ENCODE results near the gene PPP3CB. TPM values are rescaled to one million over a fixed set of nuclear protein-coding genes. Genes with fewer than 3 reads are reported as not detected.
A peak's percentile ranks its signal among the peaks of the same experiment; 100 is the strongest.

PPP3CB gene
- total RNA-seq, 1 donor from 2014 or later = 7.9 TPM

DNA sequence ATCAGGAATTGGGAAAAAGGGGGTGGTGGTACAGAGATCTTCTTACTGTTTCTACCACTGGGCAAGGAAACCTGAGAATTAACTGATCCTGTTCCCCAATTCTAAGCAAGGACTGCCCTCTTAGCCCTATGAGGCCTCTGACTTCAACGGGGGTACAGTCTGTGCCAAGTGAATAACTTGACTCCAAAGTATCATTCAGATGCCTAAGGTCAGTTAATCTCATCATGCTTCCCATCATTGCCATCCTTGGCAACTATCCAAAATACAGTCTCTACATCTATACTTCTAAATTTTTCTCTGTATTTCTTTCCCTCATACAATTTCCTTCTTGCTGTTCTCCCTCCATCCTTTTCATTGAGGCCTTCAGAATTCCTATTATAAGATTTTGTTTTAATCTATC, 10.5 kb downstream of the PPP3CB start:
- no peak for DNase-seq (ENCODE audit: low read depth in 2 of 2)

- DNase-seq (ENCODE audit: low read depth in 2 of 2) = peak in 1 of 2 donors; percentile 49
Measured at GRCh38 chr10:73480158-73480557, 15.7 kb downstream of the PPP3CB start.

- no peak for DNase-seq (ENCODE audit: low read depth in 2 of 2)
Measured at GRCh38 chr10:73478636-73479035, 17.2 kb downstream of the PPP3CB start.

GRCh38 chr10:73471226-73471625, 24.6 kb downstream of the PPP3CB start:
- no peak for DNase-seq (ENCODE audit: low read depth in 2 of 2)

GRCh38 chr10:73469579-73469978, 26.2 kb downstream of the PPP3CB start:
- no peak for DNase-seq (ENCODE audit: low read depth in 2 of 2)

GRCh38 chr10:73467206-73467605, 28.6 kb downstream of the PPP3CB start:
- DNase-seq (ENCODE audit: low read depth in 2 of 2) = no peak

DNA sequence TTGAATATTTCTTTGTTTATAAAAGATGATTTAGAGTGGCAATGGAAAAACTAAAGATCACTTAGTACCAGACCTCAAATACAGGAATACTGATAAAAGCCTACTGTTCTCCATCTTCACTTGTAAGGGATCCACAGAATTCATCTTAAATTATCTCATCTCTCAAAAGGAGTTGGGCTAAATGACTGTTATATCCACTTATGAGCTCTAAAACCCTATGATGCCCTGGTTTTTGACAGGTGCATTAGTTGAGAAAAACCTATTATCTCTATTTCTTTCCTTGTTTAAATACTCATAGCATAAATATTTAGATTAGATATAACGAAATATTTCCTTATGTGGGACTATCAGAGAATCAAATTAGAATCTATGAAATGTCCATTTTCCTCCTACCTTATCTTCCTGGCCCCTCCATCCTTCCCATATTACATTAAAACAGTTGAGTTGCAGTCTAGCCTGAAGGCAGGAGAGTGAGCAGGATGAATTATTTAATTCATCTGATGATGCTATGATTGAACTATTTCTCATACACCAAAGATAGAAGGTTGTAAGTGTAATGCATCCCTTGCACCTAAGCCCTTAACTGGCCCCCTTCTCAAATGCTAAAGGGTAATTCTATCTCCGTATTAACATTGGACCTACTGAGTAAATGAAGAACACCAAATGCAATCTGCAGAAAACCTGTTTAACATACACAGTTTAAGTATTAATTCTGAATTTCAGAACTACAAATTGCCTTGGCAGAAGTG, 29.7 kb downstream of the PPP3CB start:
- no peak for DNase-seq (ENCODE audit: low read depth in 2 of 2)

GRCh38 chr10:73460897-73461296, 34.9 kb downstream of the PPP3CB start:
- no peak for DNase-seq (ENCODE audit: low read depth in 2 of 2)

GRCh38 chr10:73459683-73460314, 36.0 kb downstream of the PPP3CB start:
- DNase-seq (ENCODE audit: low read depth in 2 of 2) = no peak

- DNase-seq (ENCODE audit: low read depth in 2 of 2) = no peak
Measured at GRCh38 chr10:73456187-73456890, 39.5 kb downstream of the PPP3CB start.

DNA sequence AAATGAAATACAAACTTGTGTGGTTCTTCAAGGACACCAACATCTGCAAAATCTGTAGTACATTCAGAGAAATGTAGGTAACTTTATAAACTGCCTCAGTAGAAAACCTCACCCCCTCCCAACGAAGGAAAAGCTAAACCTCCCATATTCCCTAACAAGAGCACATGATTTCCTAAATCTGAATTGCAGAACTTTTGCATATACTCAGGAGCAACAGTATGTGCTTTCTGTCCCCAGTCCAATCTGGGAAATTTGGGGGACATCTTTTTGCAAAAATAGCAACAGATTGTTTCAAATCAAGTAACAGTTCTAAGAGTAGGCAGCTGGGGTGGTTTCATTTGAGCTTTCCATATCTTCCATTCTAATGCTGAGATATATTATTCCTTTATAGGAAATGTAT, 46.7 kb downstream of the PPP3CB start:
- DNase-seq (ENCODE audit: low read depth in 2 of 2) = no peak

DNA sequence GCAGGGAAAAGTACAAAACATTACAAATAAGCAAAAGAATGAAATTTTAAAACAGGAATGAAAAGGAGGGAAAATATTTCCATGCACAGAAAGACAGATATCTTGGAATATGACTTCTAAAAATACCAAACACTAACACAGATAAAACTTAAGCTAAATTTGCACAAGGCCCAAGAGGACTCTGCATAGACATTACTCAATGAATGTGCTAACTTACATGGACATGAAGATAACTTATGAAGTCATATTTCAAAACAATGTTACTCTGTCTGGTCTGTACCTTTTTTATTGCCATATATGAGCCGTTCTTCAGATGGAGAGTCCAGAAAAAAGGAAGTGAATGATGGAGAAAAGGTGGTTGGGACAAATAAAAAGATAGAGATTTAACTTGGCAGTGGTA, 47.4 kb downstream of the PPP3CB start:
- no peak for DNase-seq (ENCODE audit: low read depth in 2 of 2)

GRCh38 chr10:73446926-73447325, 48.9 kb downstream of the PPP3CB start:
- no peak for DNase-seq (ENCODE audit: low read depth in 2 of 2)

GRCh38 chr10:73444457-73444856, 51.4 kb downstream of the PPP3CB start:
- DNase-seq (ENCODE audit: low read depth in 2 of 2) = no peak

GRCh38 chr10:73439605-73440312, 56.1 kb downstream of the PPP3CB start:
- DNase-seq (ENCODE audit: low read depth in 2 of 2) = peak in 1 of 2 donors; percentile 28

DNA sequence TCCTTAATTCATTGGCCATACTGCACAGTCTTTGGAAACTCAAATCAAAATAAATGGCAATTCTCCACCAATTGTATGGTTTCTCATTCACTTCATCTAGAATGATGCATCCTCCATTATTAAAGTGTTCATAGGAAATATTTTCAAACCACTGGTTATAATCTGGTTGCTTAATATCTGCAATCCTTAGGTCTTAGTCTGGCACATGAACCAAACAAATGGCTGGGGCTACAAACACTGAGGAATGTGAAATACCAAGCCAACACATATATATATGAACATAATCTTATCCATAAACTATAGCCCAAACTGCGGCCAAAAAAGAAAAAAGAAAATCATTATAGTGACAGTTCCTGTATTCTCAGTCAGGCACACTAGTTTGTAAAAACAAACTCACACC, 56.8 kb downstream of the PPP3CB start:
- no peak for DNase-seq (ENCODE audit: low read depth in 2 of 2)

DNA sequence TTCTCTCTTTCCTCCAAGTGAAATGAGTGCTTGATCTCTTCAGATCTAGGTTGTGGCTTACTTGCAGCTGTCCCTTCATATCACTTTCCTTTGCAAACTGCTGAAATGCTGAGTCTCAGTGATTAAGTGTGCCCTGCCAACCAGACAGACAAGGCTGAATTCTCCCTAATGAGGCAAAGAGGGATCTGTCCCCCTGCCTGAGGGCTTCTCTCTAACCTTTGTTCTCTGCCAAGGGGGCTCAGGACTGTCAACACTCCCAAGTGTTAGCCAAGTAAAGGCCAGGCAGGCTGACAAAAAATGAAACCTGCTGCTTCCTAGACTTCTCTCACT, 62.3 kb downstream of the PPP3CB start, which contains the start of gene MSS51:
Gene MSS51, minus strand, starts transcription at position 24 of the 330 bp plus-strand sequence. CDS start 5,277 bp downstream, outside the sequence.
- no peak for DNase-seq (ENCODE audit: low read depth in 2 of 2)

- DNase-seq (ENCODE audit: low read depth in 2 of 2) = no peak
Measured at GRCh38 chr10:73432646-73433537, 62.9 kb downstream of the PPP3CB start.

DNA sequence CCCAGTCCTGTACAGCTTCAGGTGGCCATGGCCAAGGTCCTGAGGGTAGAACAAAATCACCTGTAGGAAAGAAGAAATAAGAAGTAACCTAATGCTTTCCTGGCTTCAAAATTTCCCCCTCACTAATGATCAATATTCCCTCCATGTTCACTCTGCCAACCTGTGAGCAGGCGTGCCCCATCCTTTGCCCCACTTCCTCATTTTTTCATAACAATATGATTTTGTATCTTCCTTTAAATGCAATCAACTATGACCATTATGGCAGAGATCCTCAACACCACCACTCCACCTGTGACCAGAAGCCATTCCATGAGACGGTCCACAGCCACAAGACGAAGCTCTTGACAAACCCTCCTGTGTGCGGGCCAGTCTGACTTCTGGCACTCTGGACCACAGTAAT, 69.5 kb downstream of the PPP3CB start:
- DNase-seq (ENCODE audit: low read depth in 2 of 2) = no peak

DNA sequence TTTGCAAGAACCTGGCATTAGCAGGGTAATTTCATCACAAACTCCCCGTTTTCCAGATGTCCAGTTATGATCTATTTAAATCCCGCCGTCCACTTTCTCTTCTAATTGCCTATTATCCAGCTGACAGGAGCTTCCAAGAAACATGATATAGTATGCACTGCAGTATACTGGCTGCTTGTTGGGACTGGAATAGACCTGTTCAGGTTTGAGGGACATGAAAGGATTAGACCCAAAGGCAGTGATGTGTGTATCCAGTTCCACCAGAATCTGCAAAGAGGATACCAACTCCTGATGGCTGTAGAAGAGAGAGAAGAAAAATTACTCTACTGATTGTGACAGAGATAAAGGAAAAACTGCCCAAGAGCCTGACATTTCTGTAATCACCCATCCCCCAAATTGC, 71.3 kb downstream of the PPP3CB start:
- DNase-seq (ENCODE audit: low read depth in 2 of 2) = no peak

DNA sequence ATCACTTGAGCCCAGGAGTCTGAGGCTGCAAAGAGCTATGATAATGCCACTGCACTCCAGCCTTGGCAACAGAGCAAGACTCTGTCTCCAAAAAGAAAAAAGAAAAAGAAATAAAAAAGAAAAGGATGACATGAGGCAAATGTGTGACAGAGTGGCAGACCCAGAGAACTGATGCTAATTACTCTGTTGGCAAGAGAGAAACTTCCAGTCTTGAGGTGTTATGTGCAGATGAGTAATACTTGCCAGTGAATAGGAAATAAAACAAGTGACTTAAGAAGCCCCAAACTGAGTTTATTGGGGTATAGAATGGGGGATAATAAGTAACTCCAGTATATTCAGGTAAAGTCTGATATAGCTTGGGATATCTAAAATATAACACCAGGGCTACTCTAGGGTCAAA, 72.5 kb downstream of the PPP3CB start:
- DNase-seq (ENCODE audit: low read depth in 2 of 2) = no peak

Measured in lung microvascular endothelial cell (primary cell).